ENCODE results near the gene CDK5RAP3. TPM values are rescaled to one million over a fixed set of nuclear protein-coding genes. Genes with fewer than 3 reads are reported as not detected.

CDK5RAP3 gene
- total RNA-seq, 1 experiment from 2014 or later, result 149 TPM

DNA sequence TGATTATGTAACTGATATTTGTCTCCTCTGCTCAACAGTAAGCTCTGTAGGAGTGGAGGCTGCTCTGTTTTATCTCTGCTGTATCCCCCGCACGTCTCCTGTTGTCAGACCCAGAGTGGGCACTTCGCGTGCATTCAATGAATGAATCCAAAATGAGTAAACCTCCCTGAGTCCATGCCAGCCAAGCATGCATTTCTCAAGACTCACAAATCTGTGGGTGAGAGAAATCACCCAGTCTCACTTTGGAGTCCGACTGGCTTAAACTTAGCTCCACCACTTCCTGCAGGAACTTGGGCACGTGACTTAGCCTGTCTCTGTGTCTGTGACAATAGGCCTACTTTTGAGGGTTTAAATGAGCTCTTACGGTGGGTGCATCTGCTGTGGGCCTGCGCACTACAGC lies 25.8 kb upstream of the CDK5RAP3 start:
- Histone ChIP-seq H3K79me2 (ENCODE audit: insufficient read depth, low read length) (no peaks in the 10 kb centered on the region), H3K4me2 (ENCODE audit: insufficient read depth, insufficient read length, low read length) (no peak overlapping the region), H2BK15ac (ENCODE audit: low read depth, low read length) (no peak overlapping the region), H3K14ac (ENCODE audit: insufficient read depth, low read length) (no peak overlapping the region), H2AK5ac (ENCODE audit: insufficient read length, low read length) (no peak overlapping the region), H3K4me1 (ENCODE audit: insufficient read depth, low read length) (no peaks in the 10 kb centered on the region), H2AFZ (ENCODE audit: low read length) (no peak overlapping the region), H2BK12ac (ENCODE audit: insufficient read length, low read depth, low read length) (no peak overlapping the region), H3K27me3 (ENCODE audit: insufficient read depth, low read length) (peaks cover 2% of the 10 kb centered on the region; the same call in 1 of the 2 replicates), H3K27ac (ENCODE audit: insufficient read length, low read depth, low read length) (no peak overlapping the region), H3K18ac (ENCODE audit: insufficient read length, low read depth, low read length) (no peak overlapping the region), H3K56ac (ENCODE audit: insufficient read length, low read depth, low read length) (no peak overlapping the region), H2BK5ac (ENCODE audit: insufficient read length, low read length) (no peak overlapping the region), H3T11ph (ENCODE audit: low read length) (no peak overlapping the region), H2BK120ac (ENCODE audit: low read depth, low read length, poor library complexity, severe bottlenecking) (no peak overlapping the region), H3K23ac (ENCODE audit: insufficient read length, low read depth, low read length) (no peak overlapping the region), H4K20me1 (ENCODE audit: control insufficient read depth, insufficient read depth, insufficient read length) (no peaks in the 10 kb centered on the region), H4K8ac (replicated peaks; ENCODE audit: insufficient read length, low read depth, low read length) (no peak overlapping the region), H4K5ac (ENCODE audit: insufficient read length, low read depth, low read length) (no peak overlapping the region), H3K23me2 (ENCODE audit: insufficient read length, low read depth, low read length, poor library complexity, severe bottlenecking) (peaks cover 9% of the 10 kb centered on the region), H3K4ac (ENCODE audit: low read depth, low read length) (no peak overlapping the region), H3K9me3 (ENCODE audit: control insufficient read depth, low read depth, low read length) (no peaks in the 10 kb centered on the region), H3K79me1 (ENCODE audit: insufficient read depth, low read depth, low read length, poor library complexity, severe bottlenecking) (no peaks in the 10 kb centered on the region), H2BK20ac (ENCODE audit: low read depth, low read length, poor library complexity, severe bottlenecking) (no peak overlapping the region), H3K9ac (ENCODE audit: extremely low read depth, insufficient read length, low read length) (no peak overlapping the region), H4K91ac (ENCODE audit: insufficient read length, low read depth, low read length) (no peak overlapping the region)
- no peaks in the 10 kb centered on the region; a peak in 3 of 5 replicates for H3K9me3 Mint-ChIP-seq
- DNase-seq, result no peak
- peaks cover 19% of the 10 kb centered on the region for H3K27me3 Mint-ChIP-seq (ENCODE audit: low read depth)
- WGBS (ENCODE audit: extremely low coverage, insufficient read length, low lambda C conversion rate), result no CpG with 5 or more reads among the region's 8 CpGs
- peaks cover 20 to 24% of the 10 kb centered on the region in 2 experiments for H3K4me1 Mint-ChIP-seq
- TF ChIP-seq, protein P1, sequence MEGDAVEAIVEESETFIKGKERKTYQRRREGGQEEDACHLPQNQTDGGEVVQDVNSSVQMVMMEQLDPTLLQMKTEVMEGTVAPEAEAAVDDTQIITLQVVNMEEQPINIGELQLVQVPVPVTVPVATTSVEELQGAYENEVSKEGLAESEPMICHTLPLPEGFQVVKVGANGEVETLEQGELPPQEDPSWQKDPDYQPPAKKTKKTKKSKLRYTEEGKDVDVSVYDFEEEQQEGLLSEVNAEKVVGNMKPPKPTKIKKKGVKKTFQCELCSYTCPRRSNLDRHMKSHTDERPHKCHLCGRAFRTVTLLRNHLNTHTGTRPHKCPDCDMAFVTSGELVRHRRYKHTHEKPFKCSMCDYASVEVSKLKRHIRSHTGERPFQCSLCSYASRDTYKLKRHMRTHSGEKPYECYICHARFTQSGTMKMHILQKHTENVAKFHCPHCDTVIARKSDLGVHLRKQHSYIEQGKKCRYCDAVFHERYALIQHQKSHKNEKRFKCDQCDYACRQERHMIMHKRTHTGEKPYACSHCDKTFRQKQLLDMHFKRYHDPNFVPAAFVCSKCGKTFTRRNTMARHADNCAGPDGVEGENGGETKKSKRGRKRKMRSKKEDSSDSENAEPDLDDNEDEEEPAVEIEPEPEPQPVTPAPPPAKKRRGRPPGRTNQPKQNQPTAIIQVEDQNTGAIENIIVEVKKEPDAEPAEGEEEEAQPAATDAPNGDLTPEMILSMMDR (conservative IDR thresholded peaks at IDR 0.05), result no peak
- H3K27ac Mint-ChIP-seq, result no peak overlapping the region
- no peak overlapping the region for H3K4me3 Mint-ChIP-seq
- H3K36me3 Mint-ChIP-seq (ENCODE audit: insufficient read depth in 1 of 3, low read depth in 3 of 3), result peaks cover 0 to 3% (median 0%) of the 10 kb centered on the region in 3 experiments; a peak in 4 of 7 replicates
